ENCODE data around the gene KEL.

KEL gene

GRCh38 chr7:142896741-142897379 is 65.3 kb downstream of the KEL start:
- no peak for DNase-seq

- no peak for DNase-seq
Measured at GRCh38 chr7:142896151-142896550, 66.0 kb downstream of the KEL start.

- DNase-seq: no peak
Measured at GRCh38 chr7:142894985-142895593, 67.1 kb downstream of the KEL start.

GRCh38 chr7:142894112-142894984 is 67.8 kb downstream of the KEL start:
- no peak for DNase-seq

GRCh38 chr7:142892951-142893350 is 69.2 kb downstream of the KEL start:
- no peak for DNase-seq

GRCh38 chr7:142891490-142892082 is 70.6 kb downstream of the KEL start:
- no peak for DNase-seq
